ENCODE data around the gene USE1. TPM values are rescaled to one million over a fixed set of nuclear protein-coding genes. Genes with fewer than 3 reads are reported as not detected.

USE1 gene
- total and polyA plus RNA-seq, 9 donors = 15.8 to 50.3 (median 30.9) TPM

GRCh38 chr19:17246681-17247425 is 31.7 kb downstream of the USE1 start:
- H3K4me1 ChIP-seq (ENCODE audit: insufficient read depth) = peaks cover 4% of the 10 kb centered on the region
- no peaks in the 10 kb centered on the region for H3K36me3 ChIP-seq
- TF ChIP-seq EP300 (IDR thresholded peaks at IDR 0.05) (no peak), POLR2A (IDR thresholded peaks at IDR 0.05) (no peak)
- TF ChIP-seq, protein P1, sequence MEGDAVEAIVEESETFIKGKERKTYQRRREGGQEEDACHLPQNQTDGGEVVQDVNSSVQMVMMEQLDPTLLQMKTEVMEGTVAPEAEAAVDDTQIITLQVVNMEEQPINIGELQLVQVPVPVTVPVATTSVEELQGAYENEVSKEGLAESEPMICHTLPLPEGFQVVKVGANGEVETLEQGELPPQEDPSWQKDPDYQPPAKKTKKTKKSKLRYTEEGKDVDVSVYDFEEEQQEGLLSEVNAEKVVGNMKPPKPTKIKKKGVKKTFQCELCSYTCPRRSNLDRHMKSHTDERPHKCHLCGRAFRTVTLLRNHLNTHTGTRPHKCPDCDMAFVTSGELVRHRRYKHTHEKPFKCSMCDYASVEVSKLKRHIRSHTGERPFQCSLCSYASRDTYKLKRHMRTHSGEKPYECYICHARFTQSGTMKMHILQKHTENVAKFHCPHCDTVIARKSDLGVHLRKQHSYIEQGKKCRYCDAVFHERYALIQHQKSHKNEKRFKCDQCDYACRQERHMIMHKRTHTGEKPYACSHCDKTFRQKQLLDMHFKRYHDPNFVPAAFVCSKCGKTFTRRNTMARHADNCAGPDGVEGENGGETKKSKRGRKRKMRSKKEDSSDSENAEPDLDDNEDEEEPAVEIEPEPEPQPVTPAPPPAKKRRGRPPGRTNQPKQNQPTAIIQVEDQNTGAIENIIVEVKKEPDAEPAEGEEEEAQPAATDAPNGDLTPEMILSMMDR (IDR thresholded peaks at IDR 0.05) = no peak
- peak overlapping the region; percentile 44 to 66 for H3K27ac ChIP-seq
- WGBS, 3 donors = 19 to 22% (median 20%) methylated on average over 21 of the region's 21 CpGs
- H3K27me3 ChIP-seq = no peaks in the 10 kb centered on the region
- H3K9me3 ChIP-seq = no peaks in the 10 kb centered on the region
- DNase-seq = peak in 1 of 5 donors; percentile 48
- H3K4me3 ChIP-seq = peak overlapping the region; percentile 87
- intact Hi-C loops (cut with DNase I) = no loop called here

GRCh38 chr19:17248011-17248776 is 33.0 kb downstream of the USE1 start:
- no peaks in the 10 kb centered on the region for H3K36me3 ChIP-seq
- WGBS, 3 donors = 62 to 68% (median 63%) methylated on average over 21 of the region's 21 CpGs
- DNase-seq = peak in 2 of 5 donors; percentile 49 to 59
- peaks cover 4% of the 10 kb centered on the region for H3K4me1 ChIP-seq (ENCODE audit: insufficient read depth)
- intact Hi-C loops (cut with DNase I) = no loop called here
- H3K9me3 ChIP-seq = no peaks in the 10 kb centered on the region
- H3K27me3 ChIP-seq = no peaks in the 10 kb centered on the region
- H3K27ac ChIP-seq = no peak overlapping the region
- H3K4me3 ChIP-seq = no peak overlapping the region
- TF ChIP-seq POLR2A (IDR thresholded peaks at IDR 0.05) = no peak
- TF ChIP-seq EP300 (IDR thresholded peaks at IDR 0.05) = no peak
- TF ChIP-seq, protein P1 (IDR thresholded peaks at IDR 0.05) = no peak

- Histone ChIP-seq H3K27ac (no peak overlapping the region), H3K9me3 (no peaks in the 10 kb centered on the region), H3K36me3 (no peaks in the 10 kb centered on the region), H3K4me3 (no peak overlapping the region), H3K27me3 (no peaks in the 10 kb centered on the region), H3K4me1 (ENCODE audit: insufficient read depth) (peaks cover 4% of the 10 kb centered on the region)
- intact Hi-C loops (cut with DNase I) = no loop called here
- DNase-seq = no peak
- TF ChIP-seq, protein P1 (IDR thresholded peaks at IDR 0.05) = no peak
- WGBS, 3 donors = 83 to 86% (median 86%) methylated on average over 15 of the region's 15 CpGs
These were observed 34.9 kb downstream of the USE1 start for GRCh38 chr19:17249887-17250548.

GRCh38 chr19:17254636-17255035 is 39.5 kb downstream of the USE1 start:
- WGBS, 3 donors = 74 to 83% (median 79%) methylated on average over 10 of the region's 10 CpGs
- TF ChIP-seq, protein P1 (IDR thresholded peaks at IDR 0.05) = no peak
- TF ChIP-seq POLR2A (IDR thresholded peaks at IDR 0.05) = no peak
- no peak for TF ChIP-seq EP300 (IDR thresholded peaks at IDR 0.05)
- Histone ChIP-seq H3K36me3 (no peaks in the 10 kb centered on the region), H3K27ac (no peak overlapping the region), H3K9me3 (no peaks in the 10 kb centered on the region), H3K4me1 (ENCODE audit: insufficient read depth) (no peaks in the 10 kb centered on the region), H3K27me3 (no peaks in the 10 kb centered on the region), H3K4me3 (no peak overlapping the region)
- intact Hi-C loops (cut with DNase I) = no loop called here
- DNase-seq = no peak
